GM12892 (cell line): ENCODE data around the gene GNAI1.

Experiments used
- POLR2A ChIP-seq: IDR thresholded peaks from 2 replicates; pipeline ENCODE4 v1.6.1; 2011; ENCODE audit warnings: low read depth, low read length, control low read depth
- POLR2AphosphoS5 ChIP-seq: IDR thresholded peaks from 2 replicates; pipeline ENCODE4 v1.6.1; 2011; ENCODE audit warnings: low read depth, low read length, control low read depth
- TAF1 ChIP-seq: IDR thresholded peaks from 2 replicates; pipeline ENCODE4 v1.6.1; 2011; ENCODE audit warnings: low read depth, mild to moderate bottlenecking, control low read depth, low read length, borderline replicate concordance

DNA sequence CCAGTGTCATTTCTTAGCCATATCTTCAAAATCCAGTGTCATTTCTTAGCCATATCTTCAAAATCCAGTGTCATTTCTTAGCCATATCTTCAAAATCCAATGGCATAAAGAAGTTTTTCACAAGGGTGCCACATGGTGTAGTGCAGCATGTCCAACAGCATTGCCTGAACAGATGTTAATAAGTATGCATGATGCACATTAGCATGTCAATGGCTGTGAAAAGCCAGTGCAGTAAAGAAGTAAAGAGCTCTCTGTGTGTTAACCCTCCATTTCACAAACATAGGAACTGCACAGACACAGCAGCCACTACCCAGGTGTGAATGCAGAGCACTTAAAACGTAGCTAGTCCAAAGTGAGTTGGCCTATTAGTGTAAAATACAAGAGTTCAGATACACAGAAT lies 89.8 kb downstream of the GNAI1 start:
- TF ChIP-seq POLR2A, result no peak
- no peak for TF ChIP-seq TAF1
- TF ChIP-seq POLR2AphosphoS5, result no peak
